Testis (tissue), 3 donors: Measurements from ENCODE around the gene KHK. TPM values are rescaled to one million over a fixed set of nuclear protein-coding genes. Genes with fewer than 3 reads are reported as not detected.

Experiments
- DNase-seq: peaks from one replicate; pipeline ENCODE4 v3.0.0-alpha.2; 2019
- H3K27ac ChIP-seq, 2 donors: fragments of 200-600 bp; sonication (generic); one replicate each; pipeline ENCODE4 v1.5.1; 2019
- H3K27me3 ChIP-seq: fragments of 200-600 bp; sonication (generic); one replicate; pipeline ENCODE4 v1.5.1; 2019
- H3K36me3 ChIP-seq: fragments of 200-600 bp; sonication (generic); one replicate; pipeline ENCODE4 v1.5.1; 2017; ENCODE audit warnings: low read depth; ENCODE audit errors: missing control alignments
- H3K4me1 ChIP-seq: fragments of 200-600 bp; sonication (generic); one replicate; pipeline ENCODE4 v1.5.1; 2019
- H3K4me3 ChIP-seq, 2 donors: fragments of 200-600 bp; sonication (generic); one replicate each; pipeline ENCODE4 v1.5.1; 2017 to 2019
- H3K9me3 ChIP-seq: fragments of 200-600 bp; sonication (generic); one replicate; pipeline ENCODE4 v1.5.1; 2017
- POLR2A ChIP-seq: fragments of 450-650 bp; IDR thresholded peaks from one replicate; pipeline ENCODE4 v1.6.1; 2017; ENCODE audit warnings: antibody characterized with exemption, mild to moderate bottlenecking, moderate library complexity
- WGBS, 2 donors: methylation state at CpG; one replicate each; pipeline ENCODE4 v1.1.5; 2018; 5-methylcytosine and 5-hydroxymethylcytosine counted together
- intact Hi-C: fragments of 100-400 bp; cut with DNase I; formaldehyde crosslinking; loops from one replicate; pipeline ENCODE4 v1.15.1; 2023; ENCODE audit warnings: low total_unique reads
- polyA plus RNA-seq: library from polyadenylated mRNA; stranded (reverse); fragments of 350-450 nt; fragmentation: Illumina TruSeq; extraction: RNeasy Lipid Tissue Mini Kit (QIAGEN cat#74804); gene quantifications from one replicate; pipeline ENCODE4 v1.2.3, GENCODE V29; 2014; ENCODE audit warnings: low read depth, low replicate concordance; ENCODE audit not compliant: insufficient read depth
- total RNA-seq, 2 donors: library from RNA; depleted of rRNA; stranded (reverse); fragments of >200 nt; gene quantifications; one replicate each; pipeline ENCODE4 v1.2.3, GENCODE V29; 2016
- TF ChIP-seq, protein P1 (sequence below), 3 experiments: fragments of 450-650 bp in 2 of 3; fragments of 200-600 bp in 1 of 3; sonication (generic) in 1 of 3; IDR thresholded peaks; one replicate each; pipeline ENCODE4 v1.5.1; 2016 to 2019; ENCODE audit warnings: antibody characterized with exemption in 3 of 3, mild to moderate bottlenecking in 2 of 3, moderate library complexity in 1 of 3

The KHK gene
- total and polyA plus RNA-seq, 3 donors from 2014 or later = 5.3 to 13.4 (median 11.5) TPM

DNA sequence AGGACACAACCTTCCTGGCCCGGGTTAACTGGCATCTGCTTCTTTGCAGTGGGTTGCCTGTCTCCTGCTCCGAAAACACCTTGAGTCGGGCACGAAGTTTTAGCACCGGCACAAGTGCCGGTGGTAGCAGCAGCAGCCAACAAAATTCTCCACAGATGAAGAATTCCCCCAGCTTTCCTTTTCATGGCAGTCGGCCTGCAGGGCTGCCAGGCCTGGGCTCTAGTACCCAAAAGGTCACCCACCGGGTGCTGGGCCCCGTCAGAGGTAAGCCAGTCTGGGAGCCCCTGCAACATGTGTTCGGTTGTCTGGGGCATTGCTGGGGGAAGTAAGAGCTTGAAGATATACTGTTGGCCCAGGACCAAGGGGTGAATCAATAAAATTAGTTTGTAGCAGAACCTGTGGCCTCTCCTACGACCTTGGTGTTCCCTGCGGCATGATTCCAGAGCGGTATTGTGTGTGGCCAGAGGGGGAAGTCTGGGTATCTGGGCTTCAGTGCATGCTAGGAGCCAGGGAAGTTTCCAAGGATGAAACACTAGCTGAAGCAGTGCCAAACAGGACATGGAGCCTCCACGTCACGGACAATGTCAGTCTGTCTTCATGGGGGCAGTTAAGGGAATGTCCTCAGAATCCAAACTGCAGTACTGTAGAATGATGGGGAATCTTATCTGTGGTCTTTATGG is 27.3 kb upstream of the KHK start:
- intact Hi-C loops = no loop called here
- Histone ChIP-seq H3K36me3 (no peaks in the 10 kb centered on the region), H3K9me3 (no peaks in the 10 kb centered on the region), H3K27ac (no peak overlapping the region), H3K4me3 (no peak overlapping the region), H3K27me3 (no peaks in the 10 kb centered on the region), H3K4me1 (peaks cover 5% of the 10 kb centered on the region)
- TF ChIP-seq, protein P1, sequence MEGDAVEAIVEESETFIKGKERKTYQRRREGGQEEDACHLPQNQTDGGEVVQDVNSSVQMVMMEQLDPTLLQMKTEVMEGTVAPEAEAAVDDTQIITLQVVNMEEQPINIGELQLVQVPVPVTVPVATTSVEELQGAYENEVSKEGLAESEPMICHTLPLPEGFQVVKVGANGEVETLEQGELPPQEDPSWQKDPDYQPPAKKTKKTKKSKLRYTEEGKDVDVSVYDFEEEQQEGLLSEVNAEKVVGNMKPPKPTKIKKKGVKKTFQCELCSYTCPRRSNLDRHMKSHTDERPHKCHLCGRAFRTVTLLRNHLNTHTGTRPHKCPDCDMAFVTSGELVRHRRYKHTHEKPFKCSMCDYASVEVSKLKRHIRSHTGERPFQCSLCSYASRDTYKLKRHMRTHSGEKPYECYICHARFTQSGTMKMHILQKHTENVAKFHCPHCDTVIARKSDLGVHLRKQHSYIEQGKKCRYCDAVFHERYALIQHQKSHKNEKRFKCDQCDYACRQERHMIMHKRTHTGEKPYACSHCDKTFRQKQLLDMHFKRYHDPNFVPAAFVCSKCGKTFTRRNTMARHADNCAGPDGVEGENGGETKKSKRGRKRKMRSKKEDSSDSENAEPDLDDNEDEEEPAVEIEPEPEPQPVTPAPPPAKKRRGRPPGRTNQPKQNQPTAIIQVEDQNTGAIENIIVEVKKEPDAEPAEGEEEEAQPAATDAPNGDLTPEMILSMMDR (IDR thresholded peaks at IDR 0.05) = no peak
- TF ChIP-seq POLR2A = no peak
- DNase-seq = peak; percentile 49
- 54 to 55% methylated on average over 15 of the region's 15 CpGs for WGBS, 2 donors

DNA sequence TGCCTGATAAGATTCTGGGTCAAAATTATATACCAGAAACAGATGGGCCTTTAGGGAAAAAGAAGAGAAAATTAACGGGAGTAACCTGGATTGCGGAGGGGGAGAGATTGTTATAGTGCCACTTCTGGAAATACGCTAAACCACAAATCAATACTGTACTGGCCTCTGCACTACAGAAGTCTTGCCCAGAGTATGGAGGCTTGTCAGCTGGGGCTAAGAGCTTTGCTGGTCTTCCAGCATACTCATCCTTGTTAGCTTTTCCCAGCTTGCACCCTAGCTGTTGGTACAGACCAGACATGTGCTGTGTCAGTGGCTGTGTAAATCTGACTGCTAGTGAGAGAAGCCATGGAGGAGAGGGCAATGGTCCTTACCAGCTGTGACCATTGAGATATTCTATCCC is 26.2 kb upstream of the KHK start:
- TF ChIP-seq, protein P1 (IDR thresholded peaks at IDR 0.05) = no peak
- TF ChIP-seq POLR2A = no peak
- Histone ChIP-seq H3K9me3 (no peaks in the 10 kb centered on the region), H3K27ac (no peak overlapping the region), H3K27me3 (no peaks in the 10 kb centered on the region), H3K4me3 (no peak overlapping the region), H3K36me3 (no peaks in the 10 kb centered on the region), H3K4me1 (peaks cover 5% of the 10 kb centered on the region)
- DNase-seq = no peak
- intact Hi-C loops = no loop called here
- WGBS, 2 donors = 86 to 87% methylated on average over 3 of the region's 3 CpGs

DNA sequence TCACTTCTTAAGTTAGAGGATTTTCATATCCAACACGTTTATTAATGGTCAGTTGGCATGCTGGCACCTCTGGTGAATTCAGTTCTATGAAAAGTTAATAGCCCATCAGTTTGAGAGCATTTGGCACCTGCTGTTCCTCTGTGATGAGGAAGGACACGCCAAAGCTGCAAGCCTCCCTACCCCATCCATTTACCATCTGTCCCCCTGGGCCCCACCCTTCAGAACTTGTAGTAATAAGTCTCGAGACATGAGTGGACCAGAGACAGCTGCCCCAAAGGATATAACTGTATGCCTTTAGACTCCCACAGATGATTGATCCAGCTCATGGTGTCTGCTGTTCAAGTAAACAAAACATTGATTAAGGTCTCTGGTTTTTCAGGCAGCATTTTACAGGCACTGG is 21.4 kb upstream of the KHK start:
- H3K27ac ChIP-seq = no peak overlapping the region
- H3K27me3 ChIP-seq = no peaks in the 10 kb centered on the region
- intact Hi-C loops = no loop called here
- H3K9me3 ChIP-seq = no peaks in the 10 kb centered on the region
- 74 to 88% methylated on average over 3 of the region's 3 CpGs for WGBS, 2 donors
- peaks cover 7% of the 10 kb centered on the region for H3K4me1 ChIP-seq
- no peaks in the 10 kb centered on the region for H3K36me3 ChIP-seq
- TF ChIP-seq, protein P1 (IDR thresholded peaks at IDR 0.05) = no peak
- no peak for TF ChIP-seq POLR2A
- H3K4me3 ChIP-seq = no peak overlapping the region
- DNase-seq = no peak

DNA sequence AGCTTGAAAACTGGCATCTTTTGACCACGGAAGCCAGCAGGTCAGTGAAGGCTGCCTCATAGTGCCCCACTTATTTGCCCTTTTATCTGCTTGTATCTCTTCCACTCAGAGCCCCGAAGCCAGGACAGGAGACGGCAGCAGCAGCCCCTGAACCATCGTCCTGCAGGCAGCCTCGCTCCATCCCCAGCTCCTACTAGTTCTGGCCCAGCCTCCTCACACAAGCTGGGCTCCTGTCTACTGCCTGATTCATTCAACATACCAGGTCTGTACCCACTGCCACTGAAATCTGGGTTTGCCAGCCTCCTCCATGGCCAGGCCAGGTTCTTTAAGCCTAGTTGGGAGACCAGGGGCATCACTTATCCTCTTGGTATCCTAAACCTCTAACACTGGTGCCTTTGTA is 19.2 kb upstream of the KHK start:
- intact Hi-C loops = no loop called here
- no peaks in the 10 kb centered on the region for H3K27me3 ChIP-seq
- H3K27ac ChIP-seq = no peak overlapping the region
- DNase-seq = no peak
- H3K4me1 ChIP-seq = peaks cover 21% of the 10 kb centered on the region
- H3K9me3 ChIP-seq = no peaks in the 10 kb centered on the region
- TF ChIP-seq POLR2A = no peak
- TF ChIP-seq, protein P1 (IDR thresholded peaks at IDR 0.05) = no peak
- WGBS, 2 donors = 88 to 90% methylated on average over 5 of the region's 5 CpGs
- no peak overlapping the region for H3K4me3 ChIP-seq
- no peaks in the 10 kb centered on the region for H3K36me3 ChIP-seq

DNA sequence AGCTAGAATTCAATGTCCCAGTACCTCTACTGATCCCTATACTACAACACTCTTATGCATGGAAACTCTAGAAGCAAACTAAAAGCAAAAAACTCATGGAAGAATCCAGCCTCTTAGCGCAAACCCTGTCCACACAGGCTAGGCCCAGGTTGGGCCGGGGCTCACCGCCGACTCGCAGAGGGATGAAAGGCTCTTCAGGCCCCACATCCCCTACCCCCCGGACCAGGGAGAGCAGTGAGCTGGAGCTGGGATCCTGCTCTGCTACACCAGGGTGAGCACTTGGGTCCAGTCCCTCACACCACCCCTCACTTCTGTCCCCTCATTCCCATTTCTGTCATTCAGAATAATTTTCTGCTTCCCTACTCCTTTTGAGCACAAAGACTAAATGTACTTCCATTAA is 17.1 kb upstream of the KHK start:
- no peak for DNase-seq
- 92 to 93% methylated on average over 6 of the region's 6 CpGs for WGBS, 2 donors
- H3K27ac ChIP-seq = no peak overlapping the region
- intact Hi-C loops = no loop called here
- H3K36me3 ChIP-seq = no peaks in the 10 kb centered on the region
- no peak overlapping the region for H3K4me3 ChIP-seq
- no peaks in the 10 kb centered on the region for H3K9me3 ChIP-seq
- peaks cover 38% of the 10 kb centered on the region for H3K4me1 ChIP-seq
- no peak for TF ChIP-seq POLR2A
- TF ChIP-seq, protein P1 (IDR thresholded peaks at IDR 0.05) = no peak
- H3K27me3 ChIP-seq = no peaks in the 10 kb centered on the region
